ENCODE data around the gene IL22RA2. TPM values are rescaled to one million over a fixed set of nuclear protein-coding genes. Genes with fewer than 3 reads are reported as not detected.

IL22RA2 gene
- polyA plus RNA-seq, 1 donor (not counting 4 experiments of a cell fraction or from before 2014, with no cell fraction given), result 0.03 TPM

- FAIRE-seq (peak; percentile 48), DNase-seq (ENCODE audit: low read depth, low spot score) (no peak)
- H3K9me1 ChIP-seq (ENCODE audit: control insufficient read depth, extremely low read depth, insufficient read depth, low read length), result no peaks in the 10 kb centered on the region
- H3K9me3 ChIP-seq (ENCODE audit: control insufficient read depth, low read depth, low read length), result no peaks in the 10 kb centered on the region
- no peak overlapping the region for H2AFZ ChIP-seq (ENCODE audit: control insufficient read depth, low read length)
- no peak overlapping the region for H3K4me2 ChIP-seq (ENCODE audit: control insufficient read depth, extremely low read depth, insufficient read depth, low read depth, low read length)
- dilution Hi-C loops (cut with MboI; ENCODE audit: extremely low pct_ligation_motif_present, low sequenced_read_pairs), result no loop called here
- H4K20me1 ChIP-seq (ENCODE audit: control insufficient read depth, extremely low read depth, insufficient read depth, low read length), result no peaks in the 10 kb centered on the region
- no peaks in the 10 kb centered on the region for H3K79me2 ChIP-seq (ENCODE audit: control insufficient read depth, insufficient read depth, low read length)
- H3K4me1 ChIP-seq (ENCODE audit: control insufficient read depth, extremely low read depth, insufficient read depth, low read length), result peaks cover 52% of the 10 kb centered on the region
- TF ChIP-seq EZH2 (IDR thresholded peaks at IDR 0.05; ENCODE audit: low read length), result no peak
- no peak for TF ChIP-seq CTCF (optimal IDR thresholded peaks at IDR 0.05 in 1 of 3, IDR thresholded peaks at IDR 0.05 in 1 of 3, conservative IDR thresholded peaks at IDR 0.05 in 1 of 3; ENCODE audit: extremely low read depth in 1 of 3, insufficient read depth in 2 of 3, low read length in 3 of 3)
- H3K27me3 ChIP-seq (ENCODE audit: control insufficient read depth, extremely low read depth, insufficient read depth, low read length), result no peaks in the 10 kb centered on the region
- no peak overlapping the region for H3K27ac ChIP-seq (ENCODE audit: control insufficient read depth, insufficient read depth, low read length)
- no peaks in the 10 kb centered on the region for H3K36me3 ChIP-seq (ENCODE audit: control insufficient read depth in 2 of 2, extremely low read depth in 1 of 2, insufficient read depth in 2 of 2, low read length in 2 of 2)
- no peak overlapping the region for H3K4me3 ChIP-seq (ENCODE audit: control insufficient read depth in 2 of 3, extremely low read depth in 1 of 3, insufficient read depth in 2 of 3, low read depth in 1 of 3, low read length in 3 of 3)
- H3K9ac ChIP-seq (ENCODE audit: control insufficient read depth, extremely low read depth, insufficient read depth, low read length), result no peak overlapping the region
These were observed 16.8 kb downstream of the IL22RA2 start for GRCh38 chr6:137156650-137157049.

- H3K27ac ChIP-seq (ENCODE audit: control insufficient read depth, insufficient read depth, low read length), result no peak overlapping the region
- no peaks in the 10 kb centered on the region for H3K9me3 ChIP-seq (ENCODE audit: control insufficient read depth, low read depth, low read length)
- no peaks in the 10 kb centered on the region for H4K20me1 ChIP-seq (ENCODE audit: control insufficient read depth, extremely low read depth, insufficient read depth, low read length)
- no peak overlapping the region for H3K4me3 ChIP-seq (ENCODE audit: control insufficient read depth in 2 of 3, extremely low read depth in 1 of 3, insufficient read depth in 2 of 3, low read depth in 1 of 3, low read length in 3 of 3)
- H3K27me3 ChIP-seq (ENCODE audit: control insufficient read depth, extremely low read depth, insufficient read depth, low read length), result no peaks in the 10 kb centered on the region
- H3K79me2 ChIP-seq (ENCODE audit: control insufficient read depth, insufficient read depth, low read length), result no peaks in the 10 kb centered on the region
- peaks cover 43% of the 10 kb centered on the region for H3K4me1 ChIP-seq (ENCODE audit: control insufficient read depth, extremely low read depth, insufficient read depth, low read length)
- DNase-seq (ENCODE audit: low read depth, low spot score) (peak; percentile 67), FAIRE-seq (peak; percentile 86)
- H3K36me3 ChIP-seq (ENCODE audit: control insufficient read depth in 2 of 2, extremely low read depth in 1 of 2, insufficient read depth in 2 of 2, low read length in 2 of 2), result no peaks in the 10 kb centered on the region
- TF ChIP-seq CTCF (optimal IDR thresholded peaks at IDR 0.05 in 1 of 3, IDR thresholded peaks at IDR 0.05 in 1 of 3, conservative IDR thresholded peaks at IDR 0.05 in 1 of 3; ENCODE audit: extremely low read depth in 1 of 3, insufficient read depth in 2 of 3, low read length in 3 of 3) (peak in 1 of 3 experiments; percentile 61), EZH2 (IDR thresholded peaks at IDR 0.05; ENCODE audit: low read length) (no peak)
- H3K9ac ChIP-seq (ENCODE audit: control insufficient read depth, extremely low read depth, insufficient read depth, low read length), result no peak overlapping the region
- H3K9me1 ChIP-seq (ENCODE audit: control insufficient read depth, extremely low read depth, insufficient read depth, low read length), result no peaks in the 10 kb centered on the region
- H2AFZ ChIP-seq (ENCODE audit: control insufficient read depth, low read length), result no peak overlapping the region
- H3K4me2 ChIP-seq (ENCODE audit: control insufficient read depth, extremely low read depth, insufficient read depth, low read depth, low read length), result peak overlapping the region; percentile 7
- dilution Hi-C loops (cut with MboI; ENCODE audit: extremely low pct_ligation_motif_present, low sequenced_read_pairs), result no loop called here
These were observed 17.6 kb downstream of the IL22RA2 start for GRCh38 chr6:137155830-137156229.
